PC-3 (cell line): Measurements from ENCODE around the gene PFDN2. TPM values are rescaled to one million over a fixed set of nuclear protein-coding genes. Genes with fewer than 3 reads are reported as not detected.

Source experiments
- ATAC-seq: fragments of 200-7000 bp; cut with Tn5 transposase; 2 replicates; pipeline ENCODE4 v1.9.1; 2020; ENCODE audit warnings: mild to moderate bottlenecking, moderate library complexity
- BruUV-seq: library from RNA; stranded (reverse); fragments of 400-500 nt; replicated peaks from 2 replicates; lab custom pipeline; 2021; lab: Mats Ljungman, UMichigan
- CTCF ChIA-PET: fragments of 300-600 bp; sonication (Branson Sonifier 250); formaldehyde crosslinking; loops from one replicate; lab custom pipeline; 2022; ENCODE audit warnings: antibody characterized with exemption; lab: Charles Lee
- POLR2A ChIA-PET: fragments of 300-600 bp; sonication (Branson Sonifier 250); formaldehyde crosslinking; loops from one replicate; lab custom pipeline; 2022; ENCODE audit warnings: antibody characterized with exemption; ENCODE audit not compliant: unreplicated experiment; lab: Charles Lee
- DNase-seq: peaks from one replicate; pipeline ENCODE4 v3.0.0-alpha.2; 2015
- H2AFZ ChIP-seq: fragments of 300-600 bp; sonication (generic); 2 replicates; pipeline ENCODE4 v1.6.0; 2016; ENCODE audit warnings: antibody characterized with exemption, low read length
- H3F3A ChIP-seq: fragments of 300-600 bp; sonication (generic); one replicate; pipeline ENCODE4 v1.6.0; 2017; ENCODE audit warnings: antibody characterized with exemption, low read length, control low read depth, mild to moderate bottlenecking; ENCODE audit not compliant: unreplicated experiment
- H3K27ac ChIP-seq: fragments of 300-600 bp; sonication (generic); 2 replicates; pipeline ENCODE4 v1.5.1; 2016; ENCODE audit warnings: mild to moderate bottlenecking, low read length
- H3K27me3 ChIP-seq: fragments of 300-600 bp; sonication (generic); 2 replicates; pipeline ENCODE4 v1.6.1; 2016; ENCODE audit warnings: low read length, mixed read lengths
- H3K36me3 ChIP-seq: fragments of 300-600 bp; sonication (generic); 2 replicates; pipeline ENCODE4 v1.6.1; 2016; ENCODE audit warnings: low read depth, mixed run types, low read length, mixed read lengths
- H3K4me1 ChIP-seq: fragments of 300-600 bp; sonication (generic); 2 replicates; pipeline ENCODE4 v1.5.1; 2016; ENCODE audit warnings: low read length; ENCODE audit not compliant: insufficient read depth
- H3K4me2 ChIP-seq: fragments of 300-600 bp; sonication (generic); 2 replicates; pipeline ENCODE4 v1.6.0; 2016; ENCODE audit warnings: low read length
- H3K4me3 ChIP-seq: fragments of 300-600 bp; sonication (generic); 2 replicates; pipeline ENCODE4 v1.5.1; 2016; ENCODE audit warnings: mild to moderate bottlenecking, low read length, mixed read lengths
- H3K79me2 ChIP-seq: fragments of 300-600 bp; sonication (generic); 2 replicates; pipeline ENCODE4 v1.6.1; 2017; ENCODE audit warnings: low read length, mixed read lengths
- H3K9ac ChIP-seq: fragments of 300-600 bp; sonication (generic); 2 replicates; pipeline ENCODE4 v1.6.0; 2016; ENCODE audit warnings: mild to moderate bottlenecking, low read length
- H3K9me2 ChIP-seq: fragments of 300-600 bp; sonication (generic); replicated peaks from 2 replicates; pipeline ENCODE4 v1.6.1; 2016; ENCODE audit warnings: mixed run types, low read length, mixed read lengths
- H3K9me3 ChIP-seq: fragments of 300-600 bp; sonication (generic); 2 replicates; pipeline ENCODE4 v1.6.1; 2016; ENCODE audit warnings: low read length, mixed read lengths
- H4K20me1 ChIP-seq: fragments of 300-600 bp; sonication (generic); 2 replicates; pipeline ENCODE4 v1.6.1; 2016; ENCODE audit warnings: low read length, mixed read lengths
- CTCF ChIP-seq: fragments of 300-600 bp; sonication (generic); conservative IDR thresholded peaks from 2 replicates; pipeline ENCODE4 v1.5.1; 2017; ENCODE audit warnings: antibody characterized with exemption, low read depth, mild to moderate bottlenecking, low read length
- EZH2 ChIP-seq: fragments of 300-600 bp; sonication (generic); IDR thresholded peaks from one replicate; pipeline ENCODE4 v1.6.1; 2017; ENCODE audit warnings: antibody characterized with exemption, mild to moderate bottlenecking, low read length; ENCODE audit not compliant: unreplicated experiment
- EZH2phosphoT487 ChIP-seq: fragments of 300-600 bp; sonication (generic); IDR thresholded peaks from 2 replicates; pipeline ENCODE4 v1.6.1; 2018; ENCODE audit warnings: mild to moderate bottlenecking, antibody characterized with exemption, low read length, borderline replicate concordance
- intact Hi-C: fragments of 100-400 bp; cut with micrococcal nuclease; formaldehyde crosslinking; loops from 2 replicates; pipeline ENCODE4 v1.9.0; 2023
- total RNA-seq: library from RNA; depleted of rRNA; stranded (reverse); fragments of >200 nt; gene quantifications from 2 replicates; pipeline ENCODE4 v1.2.3, GENCODE V29; 2014

The PFDN2 gene
- total RNA-seq, 1 experiment from 2014 or later = 197 TPM

GRCh38 chr1:161099090-161099802 lies 18.6 kb downstream of the PFDN2 start:
- Histone ChIP-seq H3K9ac (no peak overlapping the region), H3K4me2 (peak overlapping the region; percentile 93), H3K4me1 (peaks cover 23% of the 10 kb centered on the region), H3K9me3 (no peaks in the 10 kb centered on the region), H3K79me2 (peaks cover 18% of the 10 kb centered on the region), H3K4me3 (peak overlapping the region; percentile 74), H3K36me3 (peaks cover 25% of the 10 kb centered on the region), H4K20me1 (peaks cover 5% of the 10 kb centered on the region), H3K27me3 (no peaks in the 10 kb centered on the region), H3F3A (peaks cover 7% of the 10 kb centered on the region), H3K27ac (no peak overlapping the region), H3K9me2 (no peaks in the 10 kb centered on the region), H2AFZ (no peak overlapping the region)
- DNase-seq = no peak
- ChIA-PET CTCF (interaction anchor here (1.0 to 1.3 kb wide), 2 partner anchors 26 to 102 kb away, joined by 3 to 5 read pairs; no protein-coding TSS in a partner anchor), POLR2A (interaction anchor here (0.5 to 1.1 kb wide), 4 partner anchors 54 to 1092 kb away, joined by 3 to 27 read pairs (median 4); partner anchors contain the start of genes UFC1 and USF1)
- peak; percentile 4 for ATAC-seq
- BruUV-seq = TSS peak; percentile 49
- TF ChIP-seq EZH2 (no peak), EZH2phosphoT487 (no peak), CTCF (no peak)
- intact Hi-C loops = loop anchor here (2.0 kb wide), 2 partner anchors 34 to 264 kb away; partner anchors contain the start of gene DEDD

GRCh38 chr1:161098210-161099068 lies 19.4 kb downstream of the PFDN2 start, which contains the start of gene KLHDC9:
Gene KLHDC9, plus strand, starts transcription at chr1:161098361. Its CDS starts 175 bp downstream, at chr1:161098536.
- TSS peak; percentile 20 for BruUV-seq
- POLR2A ChIA-PET = interaction anchor here (0.5 to 1.1 kb wide), 4 partner anchors 53 to 1091 kb away, joined by 3 to 27 read pairs (median 4); partner anchors contain the start of genes UFC1 and USF1

More at GRCh38 chr1:161098210-161099068, 19.4 kb downstream of the PFDN2 start, which contains the start of gene KLHDC9:
- Histone ChIP-seq H3K9ac (peak within 1 kb of the TSS; percentile 70), H3K4me1 (peaks cover 24% of the 10 kb centered on the region), H3F3A (peaks cover 7% of the 10 kb centered on the region), H3K27me3 (no peaks in the 10 kb centered on the region), H3K4me2 (peak within 1 kb of the TSS; percentile 93), H3K27ac (peak within 1 kb of the TSS; percentile 15), H3K9me3 (no peaks in the 10 kb centered on the region), H3K36me3 (peaks cover 22% of the 10 kb centered on the region), H3K4me3 (peak within 1 kb of the TSS; percentile 74), H2AFZ (peak within 1 kb of the TSS; percentile 91), H3K9me2 (no peaks in the 10 kb centered on the region), H4K20me1 (peaks cover 5% of the 10 kb centered on the region), H3K79me2 (peaks cover 10% of the 10 kb centered on the region)
- peak; percentile 83 for ATAC-seq
- DNase-seq = peak; percentile 96
- intact Hi-C loops = loop anchor here (1.0 to 2.0 kb wide), 4 partner anchors 27 to 264 kb away; partner anchors contain the start of gene DEDD
- TF ChIP-seq EZH2 = no peak
- TF ChIP-seq EZH2phosphoT487 = no peak
- TF ChIP-seq CTCF = no peak
- CTCF ChIA-PET = interaction anchor here (0.6 to 2.3 kb wide), 6 partner anchors 10 to 176 kb away, joined by 3 to 16 read pairs (median 6); partner anchors contain the start of gene F11R
